Measurements from ENCODE around the gene ABHD6.

GRCh38 chr3:58203541-58203940, 34.1 kb upstream of the ABHD6 start:
- TF ChIP-seq, protein P1, sequence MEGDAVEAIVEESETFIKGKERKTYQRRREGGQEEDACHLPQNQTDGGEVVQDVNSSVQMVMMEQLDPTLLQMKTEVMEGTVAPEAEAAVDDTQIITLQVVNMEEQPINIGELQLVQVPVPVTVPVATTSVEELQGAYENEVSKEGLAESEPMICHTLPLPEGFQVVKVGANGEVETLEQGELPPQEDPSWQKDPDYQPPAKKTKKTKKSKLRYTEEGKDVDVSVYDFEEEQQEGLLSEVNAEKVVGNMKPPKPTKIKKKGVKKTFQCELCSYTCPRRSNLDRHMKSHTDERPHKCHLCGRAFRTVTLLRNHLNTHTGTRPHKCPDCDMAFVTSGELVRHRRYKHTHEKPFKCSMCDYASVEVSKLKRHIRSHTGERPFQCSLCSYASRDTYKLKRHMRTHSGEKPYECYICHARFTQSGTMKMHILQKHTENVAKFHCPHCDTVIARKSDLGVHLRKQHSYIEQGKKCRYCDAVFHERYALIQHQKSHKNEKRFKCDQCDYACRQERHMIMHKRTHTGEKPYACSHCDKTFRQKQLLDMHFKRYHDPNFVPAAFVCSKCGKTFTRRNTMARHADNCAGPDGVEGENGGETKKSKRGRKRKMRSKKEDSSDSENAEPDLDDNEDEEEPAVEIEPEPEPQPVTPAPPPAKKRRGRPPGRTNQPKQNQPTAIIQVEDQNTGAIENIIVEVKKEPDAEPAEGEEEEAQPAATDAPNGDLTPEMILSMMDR (IDR thresholded peaks at IDR 0.05 in 2 of 3, conservative IDR thresholded peaks at IDR 0.05 in 1 of 3; ENCODE audit: borderline replicate concordance in 1 of 3, insufficient read depth in 1 of 3, low read depth in 2 of 3, low read length in 2 of 3), result no peak
- no peak for TF ChIP-seq REST (IDR thresholded peaks at IDR 0.05; ENCODE audit: low read depth)
- TF ChIP-seq POLR2AphosphoS5 (IDR thresholded peaks at IDR 0.05; ENCODE audit: low read depth, low read length), result no peak
- TF ChIP-seq, protein P2, sequence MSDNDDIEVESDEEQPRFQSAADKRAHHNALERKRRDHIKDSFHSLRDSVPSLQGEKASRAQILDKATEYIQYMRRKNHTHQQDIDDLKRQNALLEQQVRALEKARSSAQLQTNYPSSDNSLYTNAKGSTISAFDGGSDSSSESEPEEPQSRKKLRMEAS (IDR thresholded peaks at IDR 0.05), result no peak
- TF ChIP-seq POLR2A (IDR thresholded peaks at IDR 0.05; ENCODE audit: borderline replicate concordance, extremely low read depth, insufficient read depth, insufficient read length), result no peak
- no peak for TF ChIP-seq ELF1 (IDR thresholded peaks at IDR 0.05; ENCODE audit: borderline replicate concordance, low read depth)
- TF ChIP-seq JUND (IDR thresholded peaks at IDR 0.05), result no peak
- no peak for TF ChIP-seq SIN3A (IDR thresholded peaks at IDR 0.05; ENCODE audit: low read depth)
- no peak for TF ChIP-seq YY1 (IDR thresholded peaks at IDR 0.05; ENCODE audit: extremely low read depth, insufficient replicate concordance, low read depth, low read length)
- no peak for TF ChIP-seq TCF7L2 (IDR thresholded peaks at IDR 0.05; ENCODE audit: borderline replicate concordance, extremely low read depth, insufficient read depth, insufficient read length)
- TF ChIP-seq EZH2phosphoT487 (IDR thresholded peaks at IDR 0.05; ENCODE audit: borderline replicate concordance), result no peak
- no peak for TF ChIP-seq EGR1 (IDR thresholded peaks at IDR 0.05; ENCODE audit: low read depth)
